NCI-H460 (cell line): ENCODE results near the gene IGLL5. TPM values are rescaled to one million over a fixed set of nuclear protein-coding genes. Genes with fewer than 3 reads are reported as not detected.
"Not testable (repeated sequence)": the region's sequence is repeated elsewhere in the genome, so short reads cannot be mapped to it uniquely, and the experiment has no call there.

Source experiments
- DNase-seq: peaks from one replicate; pipeline ENCODE4 v3.0.0-alpha.2; 2016; ENCODE audit warnings: low read depth; ENCODE audit errors: extremely low read depth
- total RNA-seq: library from RNA; depleted of rRNA; stranded (reverse); fragments of >200 nt; shearing (Covaris generic); gene quantifications from 2 replicates; pipeline ENCODE4 v1.2.3, GENCODE V29; 2014

The IGLL5 gene
- total RNA-seq, 1 experiment from 2014 or later: not detected

DNA sequence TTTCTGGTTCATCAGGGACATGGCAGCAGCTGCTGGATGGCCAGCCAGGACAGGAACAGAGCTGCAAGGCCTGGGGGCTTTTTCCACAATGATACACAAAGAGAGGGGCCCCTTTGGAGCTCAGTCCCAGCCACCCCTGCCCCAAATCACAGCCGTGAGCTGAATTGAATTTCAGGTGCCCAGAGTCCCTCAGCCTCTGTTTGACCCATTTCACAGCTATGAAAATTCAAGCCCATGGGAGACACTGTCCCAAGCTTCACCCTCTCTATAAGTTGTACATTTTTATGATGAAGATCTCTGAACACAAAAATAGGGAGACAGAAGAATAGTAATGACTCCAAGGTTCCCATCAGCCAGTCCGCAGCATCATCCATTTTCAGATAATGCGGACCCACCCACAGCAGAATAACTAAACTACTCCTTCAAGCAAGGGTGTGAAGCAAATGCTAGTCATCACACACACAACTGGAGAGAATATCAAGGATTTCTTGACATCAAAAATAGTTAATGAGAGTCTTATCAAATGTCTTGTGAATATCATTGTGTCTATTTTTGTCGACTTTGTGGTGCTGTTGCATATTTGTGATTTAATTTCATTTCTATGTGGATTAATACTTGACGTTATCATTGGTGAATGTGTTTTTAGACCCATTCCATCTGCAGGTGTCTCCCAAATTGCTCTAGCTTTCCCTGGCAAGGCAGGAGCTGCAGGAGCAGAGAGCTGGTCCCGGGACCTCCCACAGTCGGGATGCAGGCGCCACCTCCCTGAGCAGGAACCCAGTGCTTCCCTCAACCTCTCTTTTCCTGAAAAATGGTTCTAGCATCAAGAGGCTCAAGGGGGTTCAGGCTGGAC is 24.7 kb downstream of the IGLL5 start:
- DNase-seq: no peak

GRCh38 chr22:22912988-22913253 is 25.3 kb downstream of the IGLL5 start:
- DNase-seq: no peak

GRCh38 chr22:22913989-22914388 is 26.4 kb downstream of the IGLL5 start:
- no peak for DNase-seq

DNA sequence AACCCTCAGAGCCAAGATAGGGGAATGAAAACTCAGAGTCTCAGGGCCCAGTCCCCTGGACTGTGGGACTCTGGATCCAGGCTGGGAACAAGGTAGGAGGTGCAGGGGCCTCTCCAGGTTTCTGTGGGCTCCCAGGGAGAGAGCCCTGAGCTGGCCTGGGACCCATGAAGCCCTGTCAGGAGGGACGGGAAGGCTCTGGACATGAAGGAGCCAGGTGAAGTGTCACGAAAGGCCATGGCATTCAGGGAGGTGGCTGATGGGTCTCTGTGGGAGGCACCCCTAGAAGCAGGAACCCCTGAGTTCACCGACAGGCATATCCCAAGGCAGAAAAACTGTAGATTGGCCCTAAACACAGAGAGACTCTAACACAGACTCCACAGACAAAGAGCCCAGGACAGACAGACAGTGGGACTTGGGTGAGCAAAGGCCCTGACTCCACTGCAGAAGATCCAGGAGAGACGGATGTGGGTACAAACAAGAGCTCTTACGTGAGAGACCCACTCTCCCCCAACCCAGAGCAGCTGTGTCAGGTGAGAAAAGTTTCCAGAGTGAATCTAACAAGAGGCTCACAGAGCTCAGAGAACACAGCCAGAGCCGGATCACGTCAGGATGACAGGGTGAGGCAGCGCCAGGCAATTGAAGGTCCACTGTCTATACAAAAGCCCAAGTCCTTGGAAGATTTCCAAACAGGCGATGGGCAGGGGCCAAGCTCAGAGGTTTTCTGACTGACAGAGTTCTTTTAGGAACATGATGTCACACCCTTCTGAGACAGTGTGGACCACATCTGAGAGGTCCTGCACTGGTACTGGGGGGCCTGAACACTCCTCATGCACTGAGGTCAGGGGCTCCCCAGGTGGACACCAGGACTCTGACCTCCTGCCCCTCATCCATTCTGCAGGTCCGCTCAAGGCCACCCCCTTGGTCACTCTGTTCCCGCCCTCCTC is 27.4 kb downstream of the IGLL5 start:
- no peak for DNase-seq

DNA sequence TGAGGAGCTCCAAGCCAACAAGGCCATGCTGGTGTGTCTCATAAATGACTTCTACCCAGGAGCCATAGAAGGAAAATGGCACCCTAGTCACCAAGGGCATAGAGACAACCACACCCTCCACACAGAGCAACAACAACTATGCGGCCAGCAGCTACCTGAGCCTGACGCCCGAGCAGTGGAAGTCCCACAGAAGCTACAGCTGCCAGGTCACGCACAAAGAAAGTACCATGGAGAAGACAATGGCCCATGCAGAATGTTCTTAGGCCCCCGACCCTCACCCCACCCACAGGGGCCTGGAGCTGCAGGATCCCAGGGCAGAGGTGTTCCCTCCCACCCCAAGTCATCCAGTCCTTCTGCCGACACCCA is 28.0 kb downstream of the IGLL5 start:
- no peak for DNase-seq

DNA sequence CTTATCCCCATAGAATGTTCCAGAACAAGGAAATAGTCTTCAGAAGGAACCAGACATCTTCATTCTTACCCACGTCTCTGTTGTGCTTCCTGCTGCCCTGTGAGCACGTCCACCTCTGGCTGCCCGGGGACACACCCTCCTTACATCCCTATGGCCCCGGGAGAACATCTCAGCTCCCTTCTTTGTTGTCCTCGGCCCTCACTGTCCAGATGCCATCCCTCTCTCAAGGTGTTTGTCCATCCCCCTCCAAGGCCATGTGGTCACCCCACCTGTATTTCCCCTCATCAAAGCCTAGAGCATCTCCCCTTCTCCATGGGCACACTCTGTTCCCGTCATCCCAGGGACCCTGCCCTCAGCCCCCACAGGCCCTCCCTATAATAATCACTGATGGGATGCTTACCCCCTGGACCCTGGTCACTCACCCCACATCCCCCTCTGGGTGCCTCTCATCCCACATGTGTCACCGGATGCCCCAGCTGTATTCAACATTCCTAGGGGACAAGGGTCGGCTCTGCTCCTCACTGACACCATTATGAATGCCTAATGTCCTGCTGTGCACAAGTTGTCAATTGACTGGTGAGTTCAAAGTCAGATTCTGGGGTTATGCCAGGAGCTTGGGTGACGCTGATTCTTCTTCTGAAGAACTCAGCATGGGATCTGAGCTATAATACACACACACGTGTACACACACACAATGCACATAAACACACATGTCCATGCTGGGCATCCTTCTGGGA is 28.8 kb downstream of the IGLL5 start:
- no peak for DNase-seq

- no peak for DNase-seq
Measured at GRCh38 chr22:22916952-22917290, 29.3 kb downstream of the IGLL5 start.

DNA sequence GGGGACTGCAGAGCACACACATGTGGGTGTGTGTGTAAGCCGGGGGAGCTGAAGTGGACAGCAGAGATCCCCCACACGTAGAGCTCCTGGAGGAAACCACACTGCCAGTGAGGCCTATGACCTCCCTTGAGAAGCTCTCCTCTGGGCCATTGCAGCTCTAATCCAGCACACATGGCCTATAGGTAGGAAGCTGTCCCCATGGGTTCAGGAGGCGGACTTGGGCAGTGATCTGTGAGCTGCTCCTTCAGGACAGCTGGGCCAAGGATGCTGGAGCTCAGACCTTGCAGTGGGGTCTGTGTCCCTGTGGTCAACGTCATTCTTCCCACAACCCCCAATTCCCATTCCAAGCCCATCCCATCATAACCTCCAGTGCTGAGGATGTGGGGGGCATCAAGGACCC is 29.8 kb downstream of the IGLL5 start:
- DNase-seq: no peak

- DNase-seq: no peak
Measured at GRCh38 chr22:22918297-22918965, 30.8 kb downstream of the IGLL5 start.

DNA sequence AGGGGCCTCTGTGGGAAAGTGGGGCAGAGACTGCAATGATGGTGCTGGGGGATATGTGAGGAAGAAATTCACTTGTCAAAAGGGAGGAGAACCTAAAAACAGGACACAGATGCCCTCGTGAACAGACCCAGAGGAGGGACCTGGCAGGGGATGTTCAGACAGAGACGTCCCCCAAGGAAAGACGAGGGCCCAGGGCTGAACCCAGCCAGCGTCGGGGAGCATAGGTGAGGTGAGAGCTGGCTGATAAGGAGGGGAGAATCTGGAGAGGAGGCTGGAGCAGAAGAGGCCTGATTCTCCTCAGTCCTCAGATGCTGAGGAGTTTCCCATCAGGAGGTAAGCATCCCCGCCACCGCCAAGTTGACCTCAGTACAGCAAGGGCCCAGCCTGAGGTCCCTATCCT is 31.4 kb downstream of the IGLL5 start:
- no peak for DNase-seq

DNA sequence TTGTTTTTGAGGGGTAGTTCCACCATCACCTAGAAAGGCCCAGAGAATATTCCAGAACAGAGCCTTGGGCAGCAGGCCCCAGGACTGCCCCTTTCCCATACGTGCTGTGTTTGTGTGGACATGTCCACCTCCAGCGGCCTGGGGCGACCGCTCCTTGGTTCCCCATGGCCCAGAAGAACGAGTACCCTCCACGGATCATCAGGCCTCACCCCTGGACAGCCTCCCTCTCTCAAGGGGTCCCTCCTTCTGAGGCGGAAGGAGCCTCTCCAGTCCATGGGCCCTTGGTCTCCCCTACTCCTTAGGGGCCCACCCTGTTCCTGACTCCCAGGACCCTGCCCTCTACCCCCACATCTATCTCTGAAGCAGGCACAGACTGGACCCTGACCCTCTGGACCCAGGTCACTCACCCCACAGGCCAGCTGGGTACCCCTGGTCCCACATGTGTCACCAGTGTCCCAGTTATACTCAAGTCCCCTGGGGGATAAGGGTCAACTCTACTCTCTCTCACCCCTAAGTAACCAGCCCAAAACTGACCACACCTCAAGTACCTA is 32.6 kb downstream of the IGLL5 start:
- no peak for DNase-seq

GRCh38 chr22:22920910-22921550 is 33.4 kb downstream of the IGLL5 start:
- no peak for DNase-seq

DNA sequence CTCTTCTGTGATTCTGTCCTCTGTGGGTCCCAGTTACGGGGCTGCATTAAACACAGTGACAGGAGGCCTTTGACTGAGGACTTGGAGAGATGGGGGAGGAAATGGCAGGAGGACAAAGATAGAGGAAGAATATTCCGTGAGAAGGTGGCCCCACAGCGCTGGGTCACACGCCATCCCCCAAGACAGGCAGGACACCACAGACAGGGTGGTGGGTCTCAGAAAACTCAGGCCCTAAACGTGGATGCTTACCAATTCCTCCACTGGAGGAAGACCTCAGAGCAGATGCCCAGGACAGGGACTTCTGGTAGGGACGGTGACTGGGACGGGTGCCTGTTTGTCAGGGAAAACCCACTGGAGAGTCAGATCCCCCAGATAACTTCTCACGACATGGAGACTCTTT is 34.0 kb downstream of the IGLL5 start:
- no peak for DNase-seq

DNA sequence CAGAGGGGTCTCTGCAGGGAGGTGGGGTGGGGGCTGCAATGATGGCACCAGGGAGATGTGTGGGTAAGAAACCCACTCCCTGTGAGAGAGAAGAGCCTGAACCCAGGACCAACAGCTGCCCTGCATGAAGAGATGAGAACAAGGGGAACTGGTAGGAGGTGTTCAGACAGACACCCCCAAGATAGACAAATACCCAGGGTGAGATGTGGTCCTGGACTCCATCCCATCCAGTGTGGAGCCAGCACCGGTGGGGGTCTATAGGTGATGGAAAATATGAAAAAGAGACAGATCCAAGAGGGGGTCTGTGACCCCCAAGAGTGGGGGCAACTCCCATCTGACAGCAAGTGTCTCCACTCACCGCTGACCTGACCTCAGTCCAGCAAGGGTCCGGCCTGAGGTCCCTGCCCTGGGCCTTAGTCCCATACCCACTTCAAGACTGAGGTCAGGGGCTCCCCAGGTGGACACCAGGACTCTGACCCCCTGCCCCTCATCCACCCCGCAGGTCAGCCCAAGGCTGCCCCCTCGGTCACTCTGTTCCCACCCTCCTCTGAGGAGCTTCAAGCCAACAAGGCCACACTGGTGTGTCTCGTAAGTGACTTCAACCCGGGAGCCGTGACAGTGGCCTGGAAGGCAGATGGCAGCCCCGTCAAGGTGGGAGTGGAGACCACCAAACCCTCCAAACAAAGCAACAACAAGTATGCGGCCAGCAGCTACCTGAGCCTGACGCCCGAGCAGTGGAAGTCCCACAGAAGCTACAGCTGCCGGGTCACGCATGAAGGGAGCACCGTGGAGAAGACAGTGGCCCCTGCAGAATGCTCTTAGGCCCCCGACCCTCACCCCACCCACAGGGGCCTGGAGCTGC is 34.7 kb downstream of the IGLL5 start:
- not testable (repeated sequence) for DNase-seq

DNA sequence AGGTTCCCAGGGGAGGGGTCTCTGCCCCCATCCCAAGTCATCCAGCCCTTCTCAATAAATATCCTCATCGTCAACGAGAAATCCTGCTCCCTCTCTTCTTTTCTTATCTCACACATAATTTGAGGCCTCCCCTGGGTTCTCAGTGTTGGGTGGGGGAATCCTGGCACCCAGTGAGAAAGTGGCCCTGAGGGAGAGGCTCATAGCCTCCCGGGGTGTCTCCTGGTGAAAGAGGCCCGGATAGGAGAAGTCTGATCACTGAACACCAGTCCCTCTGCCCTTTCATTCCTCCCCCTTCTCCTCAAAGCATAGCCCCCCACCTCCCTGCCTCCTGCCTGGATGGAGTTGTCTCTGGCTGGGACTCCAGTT is 35.3 kb downstream of the IGLL5 start:
- DNase-seq: no peak

- no peak for DNase-seq
Measured at GRCh38 chr22:22923379-22923778, 35.8 kb downstream of the IGLL5 start.

DNA sequence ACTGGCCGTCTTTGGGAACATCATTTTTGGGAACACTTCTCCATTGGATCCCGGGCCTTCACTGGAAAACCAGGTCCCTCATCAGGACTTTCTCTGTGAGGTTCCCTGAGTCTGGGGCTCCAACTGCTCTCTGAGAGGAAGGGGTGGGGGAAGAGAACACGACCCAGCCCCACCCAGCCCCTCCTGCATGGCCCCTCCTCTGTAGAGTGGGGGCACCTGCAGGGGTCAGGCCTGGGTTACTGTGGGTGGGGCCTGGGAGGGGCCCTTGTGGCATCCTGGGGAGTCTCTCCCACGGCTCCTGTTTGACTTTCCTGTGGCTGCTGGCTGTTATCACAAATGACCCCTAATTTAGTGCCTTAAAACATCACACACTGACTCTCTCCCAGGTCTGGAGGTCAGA is 36.3 kb downstream of the IGLL5 start:
- no peak for DNase-seq

GRCh38 chr22:22924369-22925145 is 36.9 kb downstream of the IGLL5 start:
- DNase-seq: no peak
